ENCODE measurements around the gene ADAP1. TPM values are rescaled to one million over a fixed set of nuclear protein-coding genes. Genes with fewer than 3 reads are reported as not detected.

The ADAP1 gene
- total RNA-seq, 4 donors from 2014 or later = 9.1 to 18.8 (median 9.9) TPM

- 86 to 89% methylated on average over 23 to 28 of the region's 28 CpGs for WGBS, 2 donors
- no peak overlapping the region for H3K4me3 ChIP-seq (ENCODE audit: low read depth, poor library complexity, severe bottlenecking)
- no peak for TF ChIP-seq CTCF (IDR thresholded peaks at IDR 0.05)
- TF ChIP-seq POLR2A (IDR thresholded peaks at IDR 0.05) = no peak
- intact Hi-C loops (cut with DNase I; ENCODE audit: low total_unique reads) = no loop called here
- DNase-seq (ENCODE audit: low spot score in 2 of 2) = peak in 1 of 2 donors; percentile 77
Observed at GRCh38 chr7:949021-949934, 5.2 kb downstream of the ADAP1 start.

- no peak overlapping the region for H3K4me3 ChIP-seq (ENCODE audit: low read depth, poor library complexity, severe bottlenecking)
- intact Hi-C loops (cut with DNase I; ENCODE audit: low total_unique reads) = no loop called here
- WGBS, 2 donors = 87 to 90% methylated on average over 37 of the region's 37 CpGs
- DNase-seq (ENCODE audit: low spot score in 2 of 2) = peak in 1 of 2 donors; percentile 81
- TF ChIP-seq POLR2A (IDR thresholded peaks at IDR 0.05) (no peak), CTCF (IDR thresholded peaks at IDR 0.05) (no peak)
Observed at GRCh38 chr7:947391-948210, 6.9 kb downstream of the ADAP1 start.

GRCh38 chr7:946256-946996 is 8.1 kb downstream of the ADAP1 start:
- H3K4me3 ChIP-seq (ENCODE audit: low read depth, poor library complexity, severe bottlenecking) = no peak overlapping the region
- 71 to 74% methylated on average over 29 of the region's 29 CpGs for WGBS, 2 donors
- peak in 1 of 2 donors; percentile 62 for DNase-seq (ENCODE audit: low spot score in 2 of 2)
- intact Hi-C loops (cut with DNase I; ENCODE audit: low total_unique reads) = no loop called here
- TF ChIP-seq POLR2A (IDR thresholded peaks at IDR 0.05) = no peak
- TF ChIP-seq CTCF (IDR thresholded peaks at IDR 0.05) = no peak

GRCh38 chr7:945556-946255 is 8.8 kb downstream of the ADAP1 start:
- 60 to 63% methylated on average over 17 to 30 of the region's 30 CpGs for WGBS, 2 donors
- no peak overlapping the region for H3K4me3 ChIP-seq (ENCODE audit: low read depth, poor library complexity, severe bottlenecking)
- TF ChIP-seq POLR2A (IDR thresholded peaks at IDR 0.05) (no peak), CTCF (IDR thresholded peaks at IDR 0.05) (no peak)
- peak in 1 of 2 donors; percentile 81 for DNase-seq (ENCODE audit: low spot score in 2 of 2)
- intact Hi-C loops (cut with DNase I; ENCODE audit: low total_unique reads) = no loop called here

GRCh38 chr7:945147-945555 is 9.3 kb downstream of the ADAP1 start:
- intact Hi-C loops (cut with DNase I; ENCODE audit: low total_unique reads) = no loop called here
- no peak overlapping the region for H3K4me3 ChIP-seq (ENCODE audit: low read depth, poor library complexity, severe bottlenecking)
- peak in 1 of 2 donors; percentile 79 for DNase-seq (ENCODE audit: low spot score in 2 of 2)
- WGBS, 2 donors = 28 to 62% methylated on average over 9 to 13 of the region's 13 CpGs
- TF ChIP-seq POLR2A (IDR thresholded peaks at IDR 0.05) (no peak), CTCF (IDR thresholded peaks at IDR 0.05) (no peak)

All from lower leg skin (tissue), 4 donors.